NCI-H345 treated with DMSO at 0.1 percent for 48 hours (cell line): ENCODE results near the gene TACC3.
A peak's percentile ranks its signal among the peaks of the same experiment; 100 is the strongest.

Experiments
- DNase-seq: peaks from one replicate; lab custom pipeline; 2025; ENCODE audit not compliant: unreplicated experiment; lab: John Stamatoyannopoulos, UW

TACC3 gene

DNA sequence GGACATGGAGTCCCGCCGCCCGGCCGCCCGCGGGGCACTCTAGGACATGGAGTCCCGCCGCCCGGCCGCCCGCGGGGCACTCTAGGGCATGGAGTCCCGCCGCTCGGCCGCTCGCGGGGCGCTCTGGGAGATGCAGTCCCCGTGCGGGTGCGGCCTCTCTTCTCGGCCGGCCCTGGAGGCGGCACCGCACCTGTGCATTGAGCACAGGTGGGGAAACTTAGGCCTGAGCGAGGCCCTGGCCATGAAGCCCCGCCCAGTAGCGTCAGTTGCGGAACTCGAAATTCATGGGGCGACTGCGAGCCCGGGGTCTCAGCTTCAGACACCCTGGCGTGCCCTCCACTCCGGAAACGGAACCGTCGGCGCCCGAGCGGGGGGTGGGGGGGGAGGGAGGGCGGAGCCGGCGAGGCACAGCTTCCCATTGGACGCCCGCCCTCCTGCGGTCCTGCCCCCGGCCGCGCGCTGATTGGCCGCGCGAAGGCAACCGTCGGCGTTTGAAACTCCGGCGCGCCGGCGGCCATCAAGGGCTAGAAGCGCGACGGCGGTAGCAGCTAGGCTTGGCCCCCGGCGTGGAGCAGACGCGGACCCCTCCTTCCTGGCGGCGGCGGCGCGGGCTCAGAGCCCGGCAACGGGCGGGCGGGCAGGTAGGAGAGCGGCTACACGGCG is at the start of gene TACC3, which contains the start of gene TMEM129:
TSS of gene TACC3 (plus strand) at position 519 of the 663 bp plus-strand sequence. CDS start 1,901 bp downstream, outside the sequence.
TSS of gene TMEM129 (minus strand) at position 321 of the 663 bp plus-strand sequence. CDS start 486 bp downstream, outside the sequence.
- peak; percentile 78 for DNase-seq

DNA sequence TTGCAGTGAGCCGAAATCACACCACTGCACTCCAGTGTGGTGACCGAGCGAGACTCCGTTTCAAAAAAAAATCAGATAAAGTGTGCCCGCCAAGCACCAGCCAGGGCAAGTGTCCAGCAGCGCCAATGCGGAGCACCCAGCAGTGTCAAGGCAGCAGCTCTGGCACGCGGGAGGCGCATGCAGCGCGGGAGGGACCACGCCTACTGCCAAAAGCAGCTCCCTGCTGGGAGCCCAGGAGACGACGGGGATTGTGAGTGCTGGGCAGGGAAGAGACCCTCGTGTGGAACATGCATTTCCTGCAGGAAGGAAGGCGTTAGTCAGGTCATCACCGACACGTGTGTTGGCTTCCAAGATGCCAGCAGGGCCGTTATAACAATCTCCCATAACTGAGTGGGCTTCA is 47.6 kb upstream of the TACC3 start:
- DNase-seq: no peak

DNA sequence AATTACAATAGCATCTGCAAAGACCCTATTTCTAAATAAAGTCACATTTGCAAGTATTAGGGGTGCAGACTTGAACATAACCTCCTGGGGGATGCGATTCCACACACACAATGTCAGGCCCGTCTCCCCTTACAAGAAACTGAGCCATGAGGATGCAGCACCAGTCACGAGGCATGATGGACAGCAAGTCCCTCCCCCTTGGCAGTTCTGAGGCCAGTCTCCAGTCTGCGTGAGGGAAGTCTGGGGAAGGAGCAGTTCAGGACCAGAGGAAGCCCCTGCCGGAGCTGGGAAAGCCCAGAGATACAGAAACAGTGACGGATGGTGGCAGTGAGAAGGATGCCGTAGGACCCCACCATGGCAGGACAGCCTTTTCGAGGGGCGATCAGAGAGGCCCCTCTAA is 46.6 kb upstream of the TACC3 start:
- DNase-seq: no peak

DNA sequence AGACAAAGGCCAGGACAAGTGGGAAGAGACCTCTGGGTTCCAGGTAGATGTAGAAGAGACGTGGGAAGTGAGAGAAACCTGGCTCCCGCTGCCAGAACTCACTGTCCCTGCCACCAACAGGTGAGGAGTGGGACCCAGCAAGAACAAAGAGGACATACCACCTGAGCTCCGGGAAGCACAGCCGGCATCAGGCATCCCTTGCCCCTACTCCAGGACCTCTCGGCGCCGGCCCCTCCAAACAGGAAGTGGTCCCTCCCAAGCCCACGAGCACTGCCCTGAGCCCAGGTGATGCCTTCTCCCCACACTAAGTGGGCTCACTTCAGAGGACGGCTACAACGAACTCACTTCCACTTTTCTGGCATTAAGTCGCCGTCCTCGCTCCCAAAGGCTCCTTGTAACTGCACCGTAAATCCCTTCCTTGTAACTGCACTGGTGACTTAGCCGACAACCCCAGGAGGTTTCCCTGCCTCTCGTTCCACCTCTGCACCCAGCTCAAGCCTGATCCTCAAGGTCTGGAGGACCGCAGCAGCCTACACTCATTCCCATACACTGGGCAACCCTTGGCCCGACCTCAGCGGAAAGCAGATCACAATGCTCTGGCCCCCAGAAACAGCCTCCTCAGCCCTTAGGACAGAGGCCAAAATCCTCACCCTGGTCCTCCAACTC is 46.1 kb upstream of the TACC3 start:
- DNase-seq: no peak

DNA sequence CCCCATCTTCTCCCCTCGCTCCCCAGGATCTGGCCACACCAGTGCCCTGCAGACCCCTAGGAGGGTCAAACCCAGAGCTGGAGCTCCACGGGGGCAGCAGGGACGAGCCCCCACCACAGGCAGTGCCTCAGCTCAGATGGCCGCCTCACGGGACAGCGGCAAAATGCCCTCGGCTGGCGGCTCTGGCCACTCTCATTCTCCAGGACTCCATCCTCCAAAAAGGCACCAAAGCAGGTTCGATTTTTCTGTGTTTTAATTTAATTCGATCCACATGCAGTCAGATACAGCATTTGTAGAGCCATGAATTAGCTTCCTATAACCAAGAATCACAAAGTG is 45.6 kb upstream of the TACC3 start:
- DNase-seq: no peak

DNA sequence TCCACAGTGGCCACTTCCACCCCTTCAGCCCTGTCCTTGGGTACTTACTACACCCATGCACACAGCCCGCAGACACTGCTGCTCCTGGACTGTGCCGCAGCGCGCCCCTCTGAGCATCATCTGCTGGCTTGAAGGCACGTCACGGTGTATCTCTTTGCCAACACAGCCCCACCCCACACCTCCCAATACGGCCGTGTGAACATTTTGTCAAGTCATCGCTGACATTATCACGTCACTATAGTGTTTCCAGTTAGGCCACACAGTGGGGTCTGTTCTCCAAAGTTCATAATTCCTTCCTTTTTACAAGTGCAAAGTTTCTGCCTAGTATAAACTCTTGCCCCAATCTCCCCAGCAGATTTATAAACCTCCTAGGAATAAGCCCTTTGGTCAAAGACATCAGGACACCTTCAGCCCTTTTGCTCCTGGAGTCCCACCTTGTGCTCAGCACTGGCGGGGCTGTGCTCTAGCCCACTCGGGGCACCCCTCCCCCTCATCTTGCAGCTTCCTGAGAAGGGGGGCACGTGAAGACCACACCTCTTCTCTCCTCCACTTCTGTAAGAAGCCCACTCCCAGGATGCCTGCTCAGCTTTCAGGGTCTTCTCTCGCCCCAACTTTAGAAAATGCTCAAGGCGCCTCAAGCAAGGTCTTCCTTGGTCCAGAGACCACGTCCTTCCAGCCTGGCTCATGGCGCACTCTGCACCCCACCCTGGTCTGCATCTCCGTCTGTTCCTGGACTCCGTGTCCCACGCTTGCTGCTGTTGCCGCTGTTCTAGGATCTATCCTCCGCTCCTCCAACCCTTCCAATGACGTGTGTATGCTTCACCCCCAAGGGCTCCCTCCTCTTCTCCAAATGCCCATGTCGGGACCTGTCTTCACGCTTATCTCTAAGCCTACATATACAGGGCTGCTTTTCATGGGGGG is 44.5 kb upstream of the TACC3 start:
- no peak for DNase-seq

DNA sequence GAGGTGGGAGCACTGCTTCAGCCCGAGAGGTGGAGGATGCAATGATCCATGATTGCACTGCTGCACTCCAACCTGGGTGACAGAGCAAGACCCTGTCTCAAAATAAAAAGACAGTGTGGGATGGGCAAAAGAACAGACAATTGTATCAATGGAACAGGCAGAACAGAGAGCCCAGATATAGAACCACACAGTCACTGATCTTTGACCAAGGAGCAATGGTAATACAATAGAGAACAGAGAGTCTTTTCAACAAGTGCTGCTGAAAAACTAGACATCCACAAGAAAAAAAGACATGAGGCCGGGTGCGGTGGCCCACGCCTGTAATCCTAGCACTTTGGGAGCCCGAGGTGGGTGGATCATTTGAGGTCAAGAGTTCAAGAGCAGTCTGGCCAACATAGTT is 43.1 kb upstream of the TACC3 start:
- no peak for DNase-seq

DNA sequence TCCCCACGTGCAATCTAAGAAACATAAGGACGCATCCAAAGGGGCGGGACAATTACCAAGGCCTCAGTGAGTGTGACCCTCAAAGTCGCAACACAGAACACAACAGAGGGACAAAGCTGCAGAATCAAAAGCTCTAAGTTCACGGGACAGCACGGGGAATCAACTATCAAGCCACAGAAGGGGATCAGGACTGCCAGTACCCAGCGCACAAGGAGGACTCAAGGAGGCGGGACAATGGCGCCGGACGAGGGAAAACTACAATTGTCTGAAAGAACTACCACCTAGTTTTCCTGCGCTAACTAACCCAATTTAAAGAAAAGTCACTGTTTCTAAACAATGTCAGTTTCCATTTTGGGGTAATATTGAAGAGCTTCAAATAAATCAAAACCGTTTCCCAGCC is 38.5 kb upstream of the TACC3 start:
- no peak for DNase-seq

DNA sequence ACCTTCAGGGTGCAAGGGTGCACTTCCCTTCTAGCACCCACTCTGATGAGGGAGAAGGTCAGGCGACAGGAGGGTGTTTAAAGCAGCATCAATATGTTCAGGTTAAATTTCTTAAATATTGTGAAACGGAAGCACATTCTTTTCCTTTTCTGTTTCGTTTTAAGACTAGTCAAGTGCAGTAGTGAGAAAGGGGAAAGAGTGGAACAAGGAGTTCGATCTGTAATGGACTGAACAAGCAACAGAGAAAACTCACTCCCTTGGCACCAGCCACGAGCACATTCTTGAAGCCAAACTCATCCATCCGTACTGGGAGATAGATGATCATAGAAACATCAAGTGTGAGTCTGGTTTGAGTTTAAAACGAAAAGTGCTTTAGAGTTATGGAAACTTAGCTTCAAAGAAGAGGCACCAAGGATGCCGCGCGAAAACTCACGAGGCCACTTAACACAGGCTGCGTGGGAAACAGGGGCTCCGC is 38.0 kb upstream of the TACC3 start:
- no peak for DNase-seq

DNA sequence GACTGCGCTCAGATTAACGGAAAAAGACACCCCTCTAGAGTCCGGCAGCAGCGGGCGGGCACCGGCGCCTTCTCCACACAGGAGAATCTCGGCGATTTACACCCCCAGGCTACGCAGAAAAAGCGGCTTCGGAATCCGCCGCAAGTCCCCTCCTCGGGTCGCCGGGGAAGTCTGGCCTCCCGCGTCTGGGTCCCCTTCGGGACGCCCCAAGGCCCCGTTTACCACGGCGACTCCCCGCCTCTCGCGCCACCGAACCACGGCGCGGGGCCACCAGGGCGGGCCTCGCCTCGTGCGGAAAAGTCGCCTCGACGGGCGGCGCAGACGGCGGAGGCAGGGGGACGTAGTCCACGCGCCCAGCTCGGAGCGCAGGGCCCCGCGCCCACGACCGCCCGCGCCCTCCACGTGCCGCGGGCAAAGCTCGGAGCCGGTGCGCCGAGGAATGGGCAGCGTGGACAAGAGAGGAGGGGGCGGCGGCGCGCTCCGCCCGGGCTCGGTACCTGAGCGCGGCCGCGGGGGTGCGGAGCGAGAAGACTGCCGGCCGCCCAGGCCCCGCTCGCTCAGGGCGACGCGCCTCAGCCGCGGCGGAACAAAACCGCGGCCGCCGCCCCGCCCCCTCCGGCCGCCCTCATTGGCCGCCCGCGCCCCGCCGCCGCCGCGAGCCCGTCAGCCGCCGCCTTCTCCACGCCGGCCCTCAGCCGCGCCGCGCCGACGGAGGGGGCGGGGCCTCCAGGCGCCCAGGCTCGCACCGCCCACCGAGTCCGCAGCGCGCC is 37.4 kb upstream of the TACC3 start, which contains the start of gene FAM53A:
TSS of gene FAM53A (minus strand) at position 578 of the 770 bp plus-strand sequence. CDS start 15,572 bp downstream, outside the sequence.
- peak; percentile 30 for DNase-seq

DNA sequence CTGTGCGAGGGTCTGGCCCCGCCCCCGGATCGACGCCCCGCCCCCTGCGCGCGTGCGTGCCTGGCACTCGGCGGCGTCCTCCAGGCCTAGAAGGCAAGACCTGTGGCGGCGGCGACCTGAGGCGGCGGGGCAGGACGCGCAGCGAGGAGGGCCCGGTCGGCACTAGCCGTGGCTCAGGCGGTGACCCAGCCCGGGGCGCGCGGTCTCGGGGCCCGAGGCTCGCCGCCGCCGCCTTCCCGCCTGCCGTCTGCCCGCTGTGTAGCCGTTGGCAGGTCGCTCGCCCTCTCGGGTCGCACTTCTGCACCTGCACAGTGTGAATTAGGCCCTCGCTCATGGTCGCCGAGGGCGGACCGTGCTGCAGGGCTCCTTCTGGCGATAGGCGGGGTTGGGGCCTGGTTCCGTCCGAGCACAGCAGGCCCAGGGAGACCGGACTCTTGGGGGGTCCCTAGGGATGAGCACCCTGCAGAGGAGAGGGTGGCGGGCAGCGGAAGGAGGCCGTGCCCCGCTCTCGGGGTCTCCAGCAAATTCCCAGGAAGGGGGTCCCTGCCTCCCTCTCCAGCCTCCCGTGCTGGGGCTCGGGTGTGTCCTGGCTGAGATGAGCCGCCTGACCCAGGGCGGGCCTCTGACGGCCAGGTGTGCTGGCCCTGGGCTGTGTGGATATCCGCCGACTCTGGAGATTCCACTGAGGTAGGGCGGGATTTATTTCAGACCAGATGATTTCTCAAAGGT is 36.7 kb upstream of the TACC3 start:
- no peak for DNase-seq

DNA sequence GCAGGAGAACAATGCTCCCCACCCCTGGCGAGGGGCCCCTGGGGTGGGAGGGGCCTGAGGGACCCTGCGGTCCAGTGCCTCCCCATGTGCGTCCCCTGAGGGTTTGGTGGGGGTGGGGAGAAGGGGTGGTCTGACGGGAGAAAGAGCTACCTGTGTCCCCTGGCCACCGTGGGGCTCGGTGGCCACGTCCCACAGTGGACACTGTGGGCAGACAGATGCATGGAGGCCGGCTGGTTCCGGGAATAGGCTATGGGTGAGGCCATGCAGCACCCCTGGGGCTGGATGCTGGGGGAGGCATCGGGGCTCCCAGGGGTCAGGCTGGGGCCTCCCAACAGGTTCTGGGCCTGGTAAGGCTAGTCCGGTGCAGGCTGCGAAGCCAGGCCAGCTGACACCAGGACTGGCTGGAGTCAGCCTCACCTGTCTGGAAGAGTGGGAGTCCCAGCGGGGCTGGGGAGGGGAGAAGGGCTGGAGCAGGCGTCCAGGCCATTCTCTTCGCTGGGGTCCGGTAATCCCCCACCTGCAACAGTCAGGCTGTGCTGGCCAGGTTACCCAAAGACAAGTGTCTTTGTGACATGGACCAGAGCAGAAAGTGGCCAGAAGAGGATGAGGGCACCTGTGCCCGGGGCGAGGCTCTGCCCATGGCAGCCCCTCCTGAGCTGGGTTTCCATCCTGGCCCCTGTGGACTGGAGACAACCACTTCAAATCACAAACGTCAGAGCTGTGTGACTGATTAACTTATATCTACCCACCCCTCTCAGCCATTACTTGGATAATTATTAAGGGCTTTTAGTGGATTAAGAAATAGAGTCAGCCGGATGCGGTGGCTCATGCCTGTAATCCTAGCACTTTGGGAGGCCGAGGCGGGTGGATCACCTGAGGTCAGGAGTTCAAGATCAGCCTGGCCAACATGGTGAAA is 35.8 kb upstream of the TACC3 start:
- DNase-seq: no peak

DNA sequence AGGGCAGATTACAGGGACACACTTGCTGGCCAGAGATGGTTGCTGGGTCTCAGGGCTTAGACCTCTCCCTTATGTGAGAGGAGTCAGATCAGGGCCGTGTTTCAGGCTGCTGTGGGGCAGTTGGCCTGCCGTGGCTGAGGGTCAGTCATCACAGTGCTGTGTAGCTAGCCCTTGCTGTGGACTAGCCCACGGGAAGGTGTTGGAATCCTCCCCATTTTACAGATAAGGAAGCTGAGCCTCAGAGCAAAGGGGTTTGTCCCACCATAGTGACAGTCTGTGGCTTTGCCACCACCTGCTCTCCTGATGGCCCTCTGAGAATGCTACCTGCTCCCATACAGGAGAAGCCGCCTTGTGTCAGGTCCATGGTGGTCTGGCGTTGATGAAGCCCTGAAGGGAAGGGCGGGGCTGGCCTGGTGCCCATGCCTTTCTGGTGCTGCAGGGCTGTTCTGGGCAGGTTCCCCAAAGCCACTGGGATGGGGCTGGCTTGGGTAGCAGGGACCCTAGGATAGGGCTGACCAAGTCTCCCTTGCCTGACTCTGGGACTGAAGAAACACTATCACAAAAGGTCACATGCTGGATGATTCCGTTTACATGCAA is 34.8 kb upstream of the TACC3 start:
- no peak for DNase-seq

DNA sequence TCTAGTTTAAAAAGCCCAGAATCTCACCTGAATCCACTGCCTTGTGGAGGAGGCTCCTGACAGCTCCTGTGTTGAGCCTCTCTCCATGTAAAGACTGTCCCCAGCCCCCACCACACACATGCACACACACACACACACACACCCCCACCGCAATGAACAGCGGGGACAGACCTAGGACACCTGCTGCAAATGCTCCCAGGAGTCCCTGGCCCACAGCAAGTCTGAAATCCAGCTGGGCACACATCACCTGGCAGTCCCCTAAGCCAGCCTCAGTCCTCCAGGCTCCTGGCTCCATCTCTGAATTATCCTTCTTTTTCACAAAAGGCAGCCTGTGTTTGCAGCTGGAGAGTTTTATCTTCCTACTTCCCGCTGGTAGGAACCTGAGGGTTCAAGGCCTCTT is 30.6 kb upstream of the TACC3 start:
- DNase-seq: no peak

DNA sequence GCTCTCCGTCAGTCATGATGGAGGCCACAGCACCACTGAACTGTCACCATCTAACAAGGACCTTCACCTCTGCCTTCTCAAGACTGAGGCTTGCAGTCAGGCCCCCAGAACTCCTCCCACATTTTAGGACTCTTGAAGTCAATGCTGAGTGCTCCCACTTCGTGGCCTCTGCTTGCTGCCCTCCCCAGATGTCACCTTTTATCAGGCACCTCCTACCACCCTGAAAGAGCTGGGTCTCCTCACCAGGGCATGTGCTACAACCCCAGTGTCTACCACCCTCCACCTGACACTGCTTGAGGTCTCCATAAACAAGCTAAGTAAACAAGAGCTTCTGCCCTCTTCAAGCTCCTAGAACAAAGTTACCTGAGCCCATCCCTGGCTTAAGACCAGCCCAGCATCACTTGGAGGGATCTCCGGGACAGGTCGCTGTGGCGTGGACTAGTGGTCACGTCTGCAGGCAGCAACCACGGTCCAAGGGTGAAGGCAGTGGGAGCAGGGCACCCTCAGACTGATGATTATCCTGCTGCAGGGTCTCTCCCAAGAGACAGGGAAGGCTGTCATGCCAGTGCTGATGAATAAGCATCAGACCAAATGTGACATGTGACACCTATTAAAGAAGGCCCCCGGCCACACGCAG is 29.5 kb upstream of the TACC3 start:
- DNase-seq: no peak

DNA sequence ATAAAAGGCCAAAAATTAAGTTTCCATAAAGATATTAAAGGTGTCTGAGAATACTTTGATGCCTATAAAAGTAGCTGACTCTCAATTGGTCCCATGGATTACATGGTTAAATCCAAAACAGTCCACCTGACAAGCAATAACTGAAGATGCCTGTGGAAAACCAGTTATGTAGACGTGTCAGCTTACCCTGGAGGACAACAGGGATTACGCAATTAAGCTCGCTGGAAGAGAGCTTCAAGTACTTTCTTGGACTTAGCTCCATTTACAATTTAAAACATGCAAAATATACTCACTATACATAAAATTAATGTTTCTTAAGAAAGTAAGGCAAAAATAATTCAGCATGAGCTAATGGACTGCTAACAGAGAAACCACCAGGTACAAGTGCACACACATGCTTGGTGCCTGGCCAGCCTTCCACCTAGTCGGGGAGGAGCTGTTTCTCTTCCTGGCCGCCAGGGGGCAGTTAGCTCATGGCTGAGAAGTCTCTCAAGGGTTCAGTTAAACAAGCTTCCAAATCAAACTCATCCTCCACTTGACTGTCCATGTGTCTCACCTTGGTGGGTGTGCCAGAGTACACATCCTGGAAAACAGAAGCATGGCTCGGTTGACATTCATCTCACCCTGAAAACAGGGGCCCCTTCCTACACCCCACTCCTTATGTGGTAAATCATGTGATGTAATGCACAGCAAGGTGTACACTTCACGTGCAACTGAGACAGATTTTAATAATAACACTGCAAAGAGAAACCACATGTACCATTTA is 28.0 kb upstream of the TACC3 start:
- DNase-seq: peak; percentile 42

DNA sequence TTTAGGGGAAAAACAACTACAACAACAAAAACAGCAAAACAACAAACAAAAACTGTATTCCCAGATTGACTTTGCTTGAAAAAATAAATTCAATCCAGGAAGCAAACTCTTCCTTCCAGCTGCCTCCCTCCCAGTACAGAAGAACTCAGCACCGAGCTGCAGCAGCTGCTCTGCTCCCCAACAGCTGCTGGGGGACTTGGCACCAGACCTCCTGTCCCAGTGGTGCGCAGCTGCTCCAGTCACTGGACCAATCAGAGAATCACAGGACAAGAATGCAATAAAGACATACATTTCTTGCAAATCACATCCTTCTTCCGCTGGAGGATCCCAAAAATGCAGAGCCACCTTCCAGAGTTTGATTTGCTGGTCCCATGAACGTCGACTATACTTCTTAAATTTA is 25.4 kb upstream of the TACC3 start:
- no peak for DNase-seq
